CD4-positive, alpha-beta T cell treated with Interleukin-21 for 1 hour (primary cell): ENCODE data around the gene OR51B6.
"Not testable (repeated sequence)": the region's sequence is repeated elsewhere in the genome, so short reads cannot be mapped to it uniquely, and the experiment has no call there.

Source experiments
- DNase-seq: peaks from one replicate; pipeline ENCODE4 v3.0.0-alpha.2; 2020

OR51B6 gene, protein sequence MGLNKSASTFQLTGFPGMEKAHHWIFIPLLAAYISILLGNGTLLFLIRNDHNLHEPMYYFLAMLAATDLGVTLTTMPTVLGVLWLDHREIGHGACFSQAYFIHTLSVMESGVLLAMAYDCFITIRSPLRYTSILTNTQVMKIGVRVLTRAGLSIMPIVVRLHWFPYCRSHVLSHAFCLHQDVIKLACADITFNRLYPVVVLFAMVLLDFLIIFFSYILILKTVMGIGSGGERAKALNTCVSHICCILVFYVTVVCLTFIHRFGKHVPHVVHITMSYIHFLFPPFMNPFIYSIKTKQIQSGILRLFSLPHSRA

DNA sequence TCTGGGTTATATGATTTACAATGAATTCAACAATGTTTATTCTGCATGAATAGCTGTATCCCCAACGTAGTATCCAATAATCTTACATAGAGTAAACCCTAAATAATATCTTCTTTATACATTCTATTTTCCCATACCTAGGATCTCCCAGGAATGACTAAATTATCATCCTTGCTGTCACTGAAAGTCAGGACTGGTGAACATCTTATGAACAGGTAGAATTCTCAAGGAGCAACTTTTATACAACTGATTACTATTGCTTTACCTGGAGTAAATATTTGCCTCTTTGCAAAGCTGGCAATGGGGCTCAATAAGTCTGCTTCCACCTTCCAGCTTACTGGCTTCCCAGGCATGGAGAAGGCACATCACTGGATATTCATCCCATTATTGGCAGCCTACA, at the start of gene OR51B6:
OR51B6 (plus strand) TSS at position 301 of the 400 bp plus-strand sequence; CDS start at position 301, 0 bp downstream.
- DNase-seq: no peak

DNA sequence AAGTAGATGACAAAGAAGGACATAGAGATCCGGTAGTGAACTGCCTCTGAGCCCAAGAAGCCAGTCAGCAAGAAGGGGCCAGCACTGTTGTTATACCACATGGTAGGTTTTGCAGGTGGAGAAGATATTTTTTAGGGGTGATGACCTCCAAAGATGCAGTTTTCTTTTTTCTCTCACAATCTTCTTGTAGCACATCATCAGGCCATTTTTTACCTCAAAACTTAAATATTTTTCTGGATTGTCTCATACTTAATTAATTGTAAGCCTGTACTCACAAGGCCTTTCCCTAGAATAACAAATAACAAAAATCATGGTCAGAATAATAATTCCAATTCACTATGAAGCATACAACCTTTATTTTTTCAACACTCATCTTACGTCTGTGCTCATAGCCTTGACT, 49.5 kb upstream of the OR51B6 start, which contains the start of gene OR51B4:
OR51B4 (minus strand) TSS at position 101 of the 400 bp plus-strand sequence; CDS start at position 101, 0 bp downstream.
- no peak for DNase-seq

DNA sequence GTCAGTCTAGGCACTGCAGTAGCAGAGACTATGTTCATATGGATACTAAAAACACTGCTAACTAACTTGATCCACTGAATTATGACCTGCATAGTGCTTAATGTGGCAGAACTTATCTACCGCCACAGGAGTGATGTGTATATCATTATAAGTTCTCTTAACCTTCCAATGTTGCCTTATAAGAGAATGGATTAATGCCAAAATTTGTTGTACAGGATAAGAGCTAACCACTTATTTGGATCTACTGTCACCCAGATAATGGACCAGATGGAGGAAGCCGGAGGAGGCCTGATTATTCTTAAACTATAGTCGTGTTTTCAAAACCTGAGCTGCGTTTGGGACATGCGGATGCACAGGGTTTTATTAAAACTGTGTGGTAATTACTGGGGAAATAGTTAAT, 47.7 kb upstream of the OR51B6 start:
- DNase-seq: no peak

DNA sequence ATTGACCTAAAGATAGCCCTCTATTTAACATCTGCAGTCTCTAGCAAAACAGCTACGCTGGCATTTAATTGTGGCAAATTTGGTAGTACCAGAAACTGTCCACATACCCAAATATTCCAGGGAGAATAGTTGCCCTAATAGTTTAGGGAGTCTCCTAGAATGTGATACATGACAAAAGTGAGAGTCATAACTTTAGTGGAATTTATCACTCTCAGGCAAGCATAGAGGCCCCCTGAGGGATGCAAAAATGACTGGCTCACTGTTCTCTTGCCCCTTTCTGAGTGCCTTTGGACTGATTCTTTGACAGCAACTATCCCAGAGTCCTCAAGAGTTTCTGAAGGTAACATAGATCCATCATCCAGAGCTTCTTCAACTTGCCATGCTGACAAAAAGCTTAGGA, 47.3 kb upstream of the OR51B6 start:
- DNase-seq: no peak

DNA sequence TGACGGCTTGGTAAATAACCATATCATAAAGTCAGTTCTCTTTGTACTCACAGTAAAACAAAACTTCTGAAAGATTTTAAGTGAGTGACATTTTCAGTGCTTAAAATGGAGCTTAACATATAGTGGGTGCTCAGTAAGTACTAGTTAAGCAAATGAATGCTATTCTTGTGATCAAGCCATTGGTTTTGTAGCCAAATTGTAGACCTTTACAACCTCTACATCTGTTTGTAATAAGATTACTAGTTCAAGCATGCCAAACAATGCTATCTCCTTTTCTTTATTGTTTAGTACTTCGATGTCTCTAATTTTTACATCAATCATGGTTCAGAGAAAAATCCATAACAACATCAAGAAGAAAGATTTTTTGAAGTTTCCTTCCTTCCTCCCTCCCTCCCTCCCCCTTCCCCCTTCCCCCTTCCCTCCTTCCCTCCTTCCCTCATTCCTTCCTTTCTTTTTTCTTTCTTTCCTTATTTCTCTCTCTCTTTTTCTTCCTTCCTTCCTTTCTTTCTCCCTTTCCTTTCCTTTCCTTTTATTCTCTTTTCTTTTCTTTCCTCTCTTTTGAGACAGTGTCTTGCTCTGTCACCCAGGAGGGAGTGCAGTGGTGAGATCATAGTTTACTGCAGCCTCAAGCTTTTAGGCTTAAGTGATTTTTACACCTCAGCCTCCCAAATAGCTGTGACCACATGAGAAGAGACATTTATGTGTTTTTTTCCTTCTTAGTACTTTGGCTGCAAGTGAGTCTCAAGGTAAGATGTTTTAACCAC, 43.9 kb upstream of the OR51B6 start:
- DNase-seq: no peak

DNA sequence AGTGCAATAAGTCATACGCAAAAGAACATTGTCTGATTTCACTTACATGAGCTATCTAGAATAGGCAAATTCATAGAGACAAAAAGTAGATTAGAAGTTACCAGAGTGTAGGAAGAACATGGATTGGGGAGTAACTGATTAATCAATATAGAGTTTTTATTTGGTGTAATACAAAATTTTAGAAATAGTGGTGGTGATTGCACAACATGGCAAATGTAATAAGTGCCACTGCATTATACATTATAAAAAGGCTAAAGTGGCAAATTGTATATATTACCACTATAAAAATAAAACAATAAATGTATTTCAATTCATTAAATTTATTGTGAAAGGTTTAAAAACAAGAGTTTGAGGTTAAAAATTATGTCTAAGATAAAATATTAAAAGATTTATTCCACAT, 40.9 kb upstream of the OR51B6 start:
- DNase-seq: no peak

DNA sequence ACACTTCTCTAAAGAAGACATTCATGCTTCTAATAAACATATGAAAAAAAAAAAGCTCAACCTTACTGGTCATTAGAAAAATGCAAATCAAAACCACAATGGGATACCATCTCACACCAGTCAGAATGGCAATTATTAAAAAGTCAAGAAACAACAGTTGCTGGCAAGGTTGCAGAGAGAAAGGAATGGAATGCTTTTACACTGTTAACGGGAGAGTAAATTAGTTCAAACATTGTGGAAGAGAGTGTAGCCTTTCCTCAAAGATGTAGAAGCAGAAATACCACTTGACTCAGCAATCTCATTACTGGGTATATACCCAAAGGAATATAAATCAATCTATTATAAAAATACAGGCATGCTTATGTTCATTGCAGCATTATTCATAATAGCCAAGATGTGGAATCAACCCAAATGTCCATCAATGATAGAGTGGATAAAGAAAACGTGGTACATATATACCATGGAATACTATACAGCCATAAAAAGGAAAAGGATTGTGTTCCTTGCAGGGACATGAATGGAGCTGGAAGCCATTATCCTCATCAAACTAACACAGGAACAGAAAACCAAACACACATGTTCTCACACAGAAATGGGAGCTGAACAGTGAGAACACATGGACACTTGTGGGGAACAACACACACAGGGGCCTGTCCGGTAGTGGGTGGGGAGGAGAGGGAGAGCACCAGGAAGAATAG, 37.8 kb upstream of the OR51B6 start:
- DNase-seq: not testable (repeated sequence)

DNA sequence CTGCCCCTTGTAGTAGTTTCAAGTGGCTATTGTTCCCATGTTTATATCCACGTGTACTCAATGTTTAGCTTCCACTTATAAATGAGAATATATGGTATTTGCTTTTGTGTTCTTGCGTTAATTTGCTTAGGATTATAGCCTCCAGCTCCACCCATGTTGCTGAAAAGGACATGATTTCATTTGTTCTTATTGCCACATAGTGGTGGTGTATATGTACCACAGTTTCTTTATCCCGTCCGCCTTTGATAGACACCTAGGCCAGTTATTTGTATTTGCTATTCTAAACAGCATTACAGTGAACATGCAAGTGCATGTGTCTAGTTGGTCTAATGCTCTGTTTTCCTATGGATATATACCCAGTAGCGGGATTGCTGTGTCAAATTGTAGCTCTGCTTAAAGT, 34.0 kb upstream of the OR51B6 start:
- no peak for DNase-seq

DNA sequence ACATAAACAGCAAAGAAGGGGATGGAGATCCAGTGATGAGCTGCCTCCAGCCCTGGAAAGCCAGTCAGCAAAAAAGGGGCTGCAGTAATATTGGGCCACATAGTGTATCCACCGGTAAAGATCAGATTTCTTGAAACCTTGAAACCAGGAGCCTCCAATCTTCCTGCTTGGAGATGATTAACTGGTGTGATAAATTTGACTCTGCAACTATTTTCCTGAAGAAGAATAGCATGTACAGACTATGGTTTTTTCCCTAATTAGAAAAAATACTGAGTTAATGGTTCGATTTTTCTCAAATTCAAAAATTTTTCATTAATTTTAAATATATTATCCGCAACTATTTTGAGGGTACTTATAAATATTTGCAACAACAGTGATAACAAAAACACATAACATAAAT, 27.1 kb upstream of the OR51B6 start, which contains the start of gene OR51B2:
OR51B2 (minus strand) TSS at position 101 of the 400 bp plus-strand sequence; CDS start at position 101, 0 bp downstream.
- DNase-seq: no peak

DNA sequence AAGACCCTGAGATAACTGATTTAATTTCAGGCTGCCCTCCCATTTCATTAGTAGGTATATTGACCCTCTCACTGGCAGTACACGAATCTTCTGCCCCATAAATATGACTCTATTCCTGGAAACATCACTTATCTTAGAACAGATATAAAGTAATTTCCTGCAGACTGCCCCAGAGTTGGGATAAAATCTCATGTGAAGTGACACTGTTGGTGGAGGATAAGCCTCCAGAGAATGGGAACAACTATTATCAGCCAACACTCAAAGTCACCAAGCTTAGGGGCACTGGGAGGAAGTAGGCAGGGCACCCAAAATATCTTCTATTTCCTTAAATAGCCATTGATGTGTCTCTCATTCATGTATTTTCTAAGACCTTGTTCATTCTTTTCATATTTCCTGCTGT, 16.1 kb upstream of the OR51B6 start:
- DNase-seq: no peak

DNA sequence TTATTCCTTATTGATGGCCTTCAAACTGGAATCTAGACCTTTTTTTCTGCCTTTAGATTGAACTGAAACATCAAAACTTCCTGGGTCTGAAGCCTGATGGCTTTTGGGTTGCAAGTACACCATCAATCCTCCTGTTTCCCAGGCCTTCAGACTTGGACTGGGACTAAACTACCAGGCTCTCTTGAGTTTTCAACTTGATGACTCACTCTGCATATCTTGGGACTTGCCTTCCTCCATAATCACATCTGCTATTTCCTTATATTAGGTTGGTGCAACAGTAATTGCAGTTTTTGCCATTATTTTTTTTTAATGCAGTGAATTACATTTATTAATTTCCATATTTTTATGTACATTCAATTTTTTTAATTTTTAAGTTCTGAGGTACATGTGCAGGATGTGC, 15.0 kb upstream of the OR51B6 start:
- DNase-seq: no peak

DNA sequence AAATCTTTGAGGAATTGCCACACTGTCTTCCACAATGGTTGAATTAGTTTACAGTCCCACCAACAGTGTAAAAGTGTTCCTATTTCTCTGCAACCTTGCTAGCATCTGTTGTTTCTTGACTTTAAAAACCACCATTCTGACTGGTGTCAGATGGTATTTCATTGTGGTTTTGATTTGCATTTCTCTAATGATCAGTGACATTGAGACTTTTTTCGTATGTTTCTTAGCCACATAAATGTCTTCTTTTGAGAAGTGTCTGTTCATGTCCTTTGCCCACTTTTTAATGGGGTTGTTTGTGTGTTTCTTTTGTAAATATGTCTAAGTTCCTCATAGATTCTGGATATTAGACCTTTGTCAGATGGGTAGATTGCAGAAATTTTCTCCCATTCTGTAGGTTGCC, 14.1 kb upstream of the OR51B6 start:
- not testable (repeated sequence) for DNase-seq

DNA sequence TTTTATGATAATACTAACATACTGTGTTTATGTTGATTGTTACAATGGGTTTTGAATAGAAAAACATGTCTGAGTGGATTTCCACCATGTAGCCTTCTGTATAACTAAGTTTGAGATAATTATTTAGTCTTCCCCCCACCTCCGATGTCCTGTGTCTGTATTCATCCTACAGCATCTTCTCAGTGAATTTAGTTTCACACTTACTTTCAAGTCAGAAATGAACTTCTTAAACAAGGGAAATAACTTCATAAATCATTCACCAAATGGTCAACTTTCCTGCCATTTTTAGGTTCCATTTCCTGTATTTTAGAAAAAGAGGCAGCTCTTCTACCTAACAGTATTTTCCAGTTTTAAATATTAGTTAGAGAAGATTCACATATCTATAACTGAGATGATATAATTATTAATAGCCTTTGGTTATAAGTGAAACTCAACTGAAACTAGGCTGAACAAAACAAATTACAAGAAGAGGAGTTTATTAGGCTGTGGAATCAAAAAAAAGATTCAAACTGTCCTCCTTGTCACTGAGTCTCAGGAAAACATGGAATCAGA, 11.5 kb upstream of the OR51B6 start:
- no peak for DNase-seq

DNA sequence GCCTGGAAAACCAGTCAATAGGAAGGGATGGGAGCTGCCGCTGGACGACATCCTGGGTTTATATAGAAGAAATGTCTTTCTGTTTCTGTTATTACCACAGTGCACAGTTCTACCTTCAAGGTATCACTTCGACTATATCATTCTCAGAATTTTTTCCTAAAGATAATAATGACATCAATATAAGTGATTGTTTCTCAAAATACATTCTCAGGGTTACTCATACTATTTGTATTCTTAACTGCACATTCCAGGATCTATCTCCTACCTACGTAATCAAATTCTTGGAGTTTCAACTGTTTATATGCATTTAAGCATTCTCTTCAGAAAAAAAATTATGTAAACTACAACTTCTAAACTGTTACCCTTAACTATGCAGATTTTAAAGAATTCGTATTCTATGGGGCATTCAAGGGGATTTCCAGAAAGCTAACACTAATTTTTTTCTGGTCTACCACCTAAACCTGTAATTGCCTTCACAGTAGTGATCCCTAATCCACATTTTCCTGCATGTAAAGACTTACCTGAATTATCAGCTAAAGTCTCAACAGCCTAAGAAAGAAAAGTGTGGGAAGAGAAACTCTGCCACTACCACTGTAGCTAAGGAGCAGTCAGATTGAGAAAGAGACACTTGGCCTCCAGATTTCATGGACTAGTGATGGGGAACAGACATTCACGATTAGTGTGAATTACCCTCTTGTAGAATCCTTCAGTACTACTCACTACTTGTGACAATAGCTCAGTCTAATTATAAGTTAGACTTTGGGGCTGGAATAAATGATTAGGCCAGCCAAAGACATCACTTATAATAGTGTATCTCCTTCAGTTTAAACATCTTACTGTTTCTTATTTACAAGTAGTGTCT, 7.6 kb upstream of the OR51B6 start, which contains the start of gene OR51B5:
OR51B5 (minus strand) TSS at position 51 of the 862 bp plus-strand sequence; CDS start at position 51, 0 bp downstream.
- no peak for DNase-seq

DNA sequence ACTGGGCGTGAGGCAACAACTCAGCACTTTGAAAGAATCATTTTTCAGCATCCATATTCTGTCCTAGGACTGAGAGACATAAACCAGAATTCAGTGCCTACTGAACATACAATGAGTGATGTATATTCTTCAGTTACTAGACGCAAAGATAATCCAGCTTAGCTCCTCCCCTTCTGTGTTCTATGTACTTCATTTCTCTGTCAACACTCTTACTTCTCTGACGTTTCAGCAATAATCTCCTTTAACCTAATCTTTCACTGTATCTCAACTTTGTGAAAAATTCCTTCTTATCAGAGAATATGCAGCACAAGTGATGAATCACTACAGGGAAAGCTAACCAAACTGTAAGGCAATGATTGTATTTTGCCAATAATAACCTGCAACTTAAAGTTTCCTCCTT, 5.5 kb upstream of the OR51B6 start:
- no peak for DNase-seq

DNA sequence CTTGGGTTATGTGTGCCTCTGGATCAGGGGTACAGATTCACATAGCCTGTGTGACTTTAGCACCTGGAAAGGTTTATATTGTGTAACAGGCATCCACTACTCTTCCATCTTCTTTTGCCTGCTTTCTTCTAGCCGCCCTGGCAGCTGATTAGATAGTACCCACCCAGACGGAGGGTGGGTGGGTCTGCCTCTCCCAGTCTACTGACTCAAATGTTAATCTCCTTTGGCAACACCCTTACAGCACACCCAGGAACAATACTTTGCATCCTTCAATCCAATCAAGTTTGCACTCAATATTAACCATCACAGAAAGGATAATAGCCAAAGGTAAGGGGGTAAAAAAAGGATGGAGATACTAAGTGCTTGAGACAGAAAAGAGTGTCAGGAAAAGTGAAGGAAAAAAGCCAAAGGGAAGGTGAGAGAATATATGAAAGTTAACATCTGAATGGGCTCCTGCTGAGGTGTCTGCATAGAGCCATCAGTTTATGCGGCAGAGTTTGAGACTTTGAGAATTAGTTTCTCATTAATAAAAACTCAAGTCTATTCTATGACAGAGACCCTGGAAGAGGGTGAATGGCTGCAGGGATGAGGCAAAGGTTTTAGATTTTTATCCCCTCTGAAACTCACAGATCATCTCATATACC, 2.6 kb upstream of the OR51B6 start:
- no peak for DNase-seq

DNA sequence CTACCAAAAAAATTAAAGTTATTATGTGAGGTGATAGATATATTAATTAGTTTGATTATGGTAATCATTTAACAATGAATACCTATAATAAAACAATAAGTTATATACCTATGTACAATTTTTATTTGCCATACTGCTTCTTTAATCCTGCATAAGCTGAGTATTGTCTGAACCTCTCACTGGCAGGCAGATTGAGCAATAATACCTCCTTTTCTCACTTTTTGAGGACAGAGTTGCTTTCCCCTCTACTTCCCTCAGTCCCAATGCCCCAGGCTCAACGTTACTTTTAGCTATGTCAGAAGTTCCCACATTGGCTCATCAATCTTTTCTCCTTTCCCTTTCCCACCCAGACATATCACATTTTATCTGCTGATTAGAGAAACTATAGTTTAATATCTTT, 1.8 kb upstream of the OR51B6 start:
- DNase-seq: no peak

DNA sequence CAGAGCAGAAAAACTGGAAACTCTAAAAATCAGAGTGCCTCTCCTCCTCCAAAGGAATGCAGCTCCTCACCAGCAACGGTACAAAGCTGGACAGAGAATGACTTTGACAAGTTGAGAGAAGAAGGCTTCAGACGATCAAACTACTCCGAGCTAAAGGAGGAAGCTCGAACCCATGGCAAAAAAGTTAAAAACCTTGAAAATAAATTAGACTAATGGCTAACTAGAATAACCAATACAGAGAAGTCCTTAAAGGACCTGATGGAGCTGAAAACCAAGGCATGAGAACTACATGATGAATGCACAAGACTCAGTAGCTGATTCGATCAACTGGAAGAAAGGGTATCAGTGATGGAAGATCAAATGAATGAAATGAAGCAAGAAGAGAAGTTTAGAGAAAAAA, 4.7 kb downstream of the OR51B6 start:
- not testable (repeated sequence) for DNase-seq

DNA sequence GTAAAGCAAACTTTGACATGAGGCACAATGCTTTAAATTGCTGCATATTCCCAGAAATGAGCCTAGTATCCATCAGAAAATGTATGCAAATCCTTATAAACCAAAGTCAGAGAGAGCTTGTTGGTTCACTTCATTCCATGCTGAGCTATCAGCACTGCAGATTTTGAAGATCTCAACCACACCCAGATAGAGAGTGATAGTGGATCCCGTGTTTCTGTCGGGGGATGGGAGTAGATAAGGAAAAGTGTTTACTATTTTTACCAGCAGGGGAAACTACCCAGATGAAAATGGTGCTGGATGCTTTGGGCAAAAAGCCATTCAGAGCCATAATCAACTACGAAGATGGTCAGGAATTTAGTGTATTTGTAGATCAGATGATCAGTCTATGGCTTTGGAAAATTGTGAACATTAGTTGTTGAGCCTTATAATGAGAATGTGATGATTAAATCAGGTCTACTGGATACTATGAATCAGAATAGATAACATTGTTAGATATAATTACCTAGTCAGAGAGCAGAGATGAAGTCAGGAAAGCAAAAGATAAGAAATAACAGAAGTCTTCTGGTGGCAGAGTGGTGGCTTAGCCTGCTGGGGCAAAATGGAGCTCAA, 10.8 kb downstream of the OR51B6 start:
- DNase-seq: no peak

DNA sequence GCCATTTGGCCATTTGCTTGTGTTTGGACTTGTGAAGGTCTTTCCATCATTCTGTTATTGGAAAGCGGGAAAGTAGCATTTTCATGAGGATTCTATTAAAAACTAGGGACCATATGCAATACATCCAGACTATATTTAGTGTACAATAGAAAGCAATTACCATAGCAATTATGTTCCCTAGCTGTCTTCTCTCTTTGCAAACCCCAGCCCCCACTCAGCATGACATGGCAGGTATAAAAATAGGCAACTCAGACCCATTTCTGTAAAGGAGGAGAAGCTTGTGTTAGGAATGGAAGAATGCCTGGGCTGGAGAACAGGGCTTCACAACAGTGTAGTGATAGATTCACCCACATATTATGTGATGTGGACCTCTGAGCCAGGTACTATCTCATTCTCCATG, 12.4 kb downstream of the OR51B6 start:
- no peak for DNase-seq

DNA sequence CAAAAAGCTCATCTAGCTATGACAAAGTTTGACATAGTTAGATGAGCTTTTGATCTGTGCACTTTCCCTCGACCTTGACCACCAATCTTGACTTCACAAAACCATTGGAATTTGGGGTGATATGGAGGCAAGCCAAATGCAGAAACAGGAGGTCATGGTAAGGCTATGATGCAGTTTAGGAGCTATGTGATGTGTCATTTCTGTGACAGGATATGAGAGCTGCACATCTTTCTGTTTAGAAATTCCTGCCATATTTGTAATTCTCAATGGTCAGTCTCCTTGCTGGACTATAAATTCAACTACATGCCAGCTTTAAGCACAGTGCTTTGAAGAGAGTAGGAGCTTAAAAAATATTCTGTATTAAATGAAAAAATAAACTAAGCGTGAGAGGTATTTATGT, 12.9 kb downstream of the OR51B6 start:
- DNase-seq: no peak
